Epithelial cell of esophagus (primary cell): ENCODE results near the gene MORF4L1.

ENCODE experiments used
- DNase-seq: peaks from one replicate; pipeline ENCODE4 v3.0.0; 2010; ENCODE audit warnings: low read depth
- H3K4me3 ChIP-seq: 2 replicates; pipeline ENCODE4 v1.5.1; 2011; ENCODE audit warnings: mild to moderate bottlenecking, low read length, control low read depth
- CTCF ChIP-seq: IDR thresholded peaks from 2 replicates; pipeline ENCODE4 v1.5.1; 2011; ENCODE audit warnings: low read depth, mild to moderate bottlenecking, low read length, control low read depth, inconsistent platforms; ENCODE audit not compliant: insufficient read depth; ENCODE audit errors: missing control alignments

Gene MORF4L1

GRCh38 chr15:78916088-78916487, 43.4 kb downstream of the MORF4L1 start:
- DNase-seq: no peak
- TF ChIP-seq CTCF: no peak
- H3K4me3 ChIP-seq: no peak overlapping the region

GRCh38 chr15:78917888-78918287, 45.2 kb downstream of the MORF4L1 start:
- no peak for TF ChIP-seq CTCF
- no peak overlapping the region for H3K4me3 ChIP-seq
- no peak for DNase-seq

- DNase-seq: no peak
- no peak overlapping the region for H3K4me3 ChIP-seq
- no peak for TF ChIP-seq CTCF
Measured at GRCh38 chr15:78921517-78921916, 48.8 kb downstream of the MORF4L1 start.

GRCh38 chr15:78921940-78922339, 49.2 kb downstream of the MORF4L1 start:
- TF ChIP-seq CTCF: no peak
- DNase-seq: no peak
- no peak overlapping the region for H3K4me3 ChIP-seq

GRCh38 chr15:78922527-78922926, 49.8 kb downstream of the MORF4L1 start:
- TF ChIP-seq CTCF: no peak
- no peak overlapping the region for H3K4me3 ChIP-seq

GRCh38 chr15:78923015-78923414, 50.3 kb downstream of the MORF4L1 start:
- no peak overlapping the region for H3K4me3 ChIP-seq
- DNase-seq: no peak
- TF ChIP-seq CTCF: no peak

More at GRCh38 chr15:78922527-78922926, 49.8 kb downstream of the MORF4L1 start:
- DNase-seq: no peak

- TF ChIP-seq CTCF: no peak
- H3K4me3 ChIP-seq: no peak overlapping the region
- DNase-seq: no peak
Measured at GRCh38 chr15:78923480-78924360, 51.0 kb downstream of the MORF4L1 start.
